Activated naive CD4-positive, alpha-beta T cell treated with anti-CD3 and anti-CD28 coated beads, Interleukin-2, amount 50 U/mL, for 16 hours (primary cell): Measurements from ENCODE around the gene APOH.

ENCODE experiments used
- DNase-seq: peaks from one replicate; pipeline ENCODE4 v3.0.0-alpha.2; 2020

Gene APOH

DNA sequence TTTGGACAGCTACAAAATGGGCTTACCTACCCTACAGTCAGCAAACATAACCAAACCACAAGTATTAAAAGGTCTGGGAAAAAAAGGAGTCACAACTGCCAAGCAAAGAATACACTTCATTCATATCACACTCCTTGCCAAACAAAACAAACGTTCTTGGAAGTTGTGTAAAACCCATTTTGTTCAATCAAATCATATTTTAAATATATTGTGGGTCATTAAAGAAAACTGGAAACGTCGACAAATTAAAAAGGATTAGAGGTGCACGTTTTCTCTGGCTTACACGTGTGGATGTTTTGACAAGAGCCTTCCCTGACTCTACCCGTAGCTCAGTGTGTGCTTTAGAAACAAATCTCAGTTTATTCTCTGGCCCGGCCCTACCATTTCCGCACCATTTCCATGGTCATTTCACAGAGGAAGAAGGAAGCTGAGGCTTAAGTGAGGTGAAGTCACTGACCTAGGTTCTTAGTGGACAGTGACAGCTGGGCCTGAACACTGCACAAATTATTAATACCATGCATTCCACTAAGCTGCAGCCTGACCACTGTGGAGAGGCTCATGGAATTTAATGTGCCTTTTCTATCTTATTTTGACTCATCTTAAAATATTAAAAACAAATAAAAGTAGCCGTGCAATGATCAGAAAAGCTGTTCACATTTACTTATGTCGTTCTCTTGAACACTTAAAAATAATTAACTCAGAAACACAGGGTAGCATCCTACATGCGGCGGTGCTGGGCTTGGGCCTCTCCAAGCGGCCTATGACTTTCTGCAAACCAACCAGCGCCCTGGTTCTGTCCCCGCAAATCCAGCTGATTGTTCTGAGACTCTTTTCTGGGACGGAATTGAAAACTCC lies 38.2 kb downstream of the APOH start:
- no peak for DNase-seq

DNA sequence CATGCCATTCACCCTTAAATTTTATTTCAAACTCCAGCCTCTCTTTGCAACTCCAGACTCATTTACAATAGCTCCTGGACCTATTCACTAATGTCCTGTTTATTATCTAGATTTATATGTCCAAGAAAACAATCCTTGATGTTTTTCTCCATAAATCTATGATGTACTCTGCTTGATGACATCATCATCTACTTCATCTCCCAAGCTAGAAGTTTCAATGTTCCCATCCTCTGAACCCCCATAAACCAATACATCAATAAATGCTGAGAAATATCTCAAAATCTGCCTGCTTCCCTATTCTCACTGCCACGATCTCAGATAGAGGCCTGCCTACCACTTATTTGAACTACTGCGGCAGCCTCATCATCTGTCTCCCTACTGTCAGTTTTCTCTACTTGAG lies 41.5 kb downstream of the APOH start:
- no peak for DNase-seq

DNA sequence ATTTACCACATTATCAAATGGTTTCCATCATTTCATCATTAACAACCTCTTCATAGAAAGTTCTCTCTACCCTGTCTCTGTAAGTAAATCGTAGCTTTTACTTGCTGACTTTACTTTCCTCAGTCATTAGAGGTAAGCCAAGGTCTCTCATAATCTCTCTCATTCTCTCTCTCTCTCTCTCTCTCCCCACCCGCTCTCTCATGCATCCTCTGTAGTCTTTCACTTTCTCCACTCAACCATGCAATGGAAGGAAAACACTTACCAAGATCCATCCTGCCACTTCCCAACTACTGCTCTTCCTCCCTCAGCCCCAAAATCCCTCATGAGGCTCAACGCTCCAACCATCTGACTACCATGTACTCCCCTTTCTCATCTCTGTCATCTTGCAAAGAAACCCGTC lies 43.4 kb downstream of the APOH start:
- DNase-seq: no peak

DNA sequence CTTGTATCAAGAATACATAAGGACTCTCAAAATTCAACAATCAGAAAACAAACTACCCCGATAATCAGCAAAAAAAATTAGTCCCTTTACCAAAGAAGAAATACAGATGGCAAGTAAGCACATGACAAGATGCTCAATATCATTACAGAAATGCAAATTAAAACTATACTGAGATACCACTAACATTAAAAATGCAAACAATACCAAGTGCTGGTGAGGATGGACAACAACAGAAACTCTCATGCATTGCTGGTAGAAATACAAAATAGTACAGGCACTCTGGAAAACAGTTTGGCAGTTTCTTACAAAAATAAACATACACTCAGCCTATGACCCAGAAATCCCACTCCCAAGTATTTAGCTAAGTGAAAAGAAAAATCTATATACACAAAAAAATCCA lies 44.8 kb downstream of the APOH start:
- DNase-seq: no peak

DNA sequence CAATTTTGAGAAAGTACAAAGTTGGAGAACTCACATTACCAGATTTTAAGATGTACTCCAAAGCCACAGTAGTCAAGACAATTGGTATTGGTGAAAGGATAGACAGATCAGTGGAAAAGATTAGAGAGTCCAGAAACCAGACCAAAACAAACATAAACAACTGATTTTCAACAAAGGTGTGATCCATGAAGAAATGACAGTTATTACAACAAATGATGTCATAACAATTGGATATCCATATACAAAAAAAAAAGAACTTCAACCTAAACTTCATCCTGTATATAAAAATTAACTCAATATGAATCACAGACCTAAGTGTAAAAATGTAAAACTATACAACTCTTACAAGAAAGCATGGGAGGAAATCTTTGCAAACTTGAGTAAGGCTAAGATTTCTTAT lies 45.7 kb downstream of the APOH start:
- DNase-seq: no peak

GRCh38 chr17:66178642-66179041 lies 50.6 kb downstream of the APOH start:
- no peak for DNase-seq

GRCh38 chr17:66177048-66177447 lies 52.2 kb downstream of the APOH start:
- no peak for DNase-seq

- DNase-seq: no peak
These were observed 53.3 kb downstream of the APOH start for GRCh38 chr17:66175892-66176291.

DNA sequence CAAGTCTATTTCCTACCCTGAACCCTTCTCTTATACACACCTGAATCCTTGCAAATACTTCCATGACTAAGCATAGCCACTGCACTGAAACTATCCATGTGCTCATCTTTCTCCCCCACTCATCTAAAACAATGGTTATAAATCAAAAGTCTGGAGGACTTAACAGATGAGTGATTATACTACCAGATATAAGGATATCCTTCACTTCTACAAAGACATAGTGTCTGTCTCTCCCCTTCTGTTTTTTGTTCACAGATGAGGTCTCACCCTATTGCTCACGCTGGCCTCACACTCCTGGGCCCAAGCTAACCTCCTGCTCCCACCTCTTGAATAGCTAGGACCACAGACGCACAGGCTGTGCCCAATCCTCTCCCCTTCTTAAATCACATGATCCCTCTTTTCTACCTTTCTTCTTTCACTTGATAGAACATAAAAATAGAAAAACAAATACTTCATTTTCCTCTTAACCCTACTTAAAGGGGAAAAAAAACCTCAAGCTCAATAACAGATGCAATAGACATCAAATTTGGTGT lies 56.5 kb downstream of the APOH start:
- DNase-seq: no peak

DNA sequence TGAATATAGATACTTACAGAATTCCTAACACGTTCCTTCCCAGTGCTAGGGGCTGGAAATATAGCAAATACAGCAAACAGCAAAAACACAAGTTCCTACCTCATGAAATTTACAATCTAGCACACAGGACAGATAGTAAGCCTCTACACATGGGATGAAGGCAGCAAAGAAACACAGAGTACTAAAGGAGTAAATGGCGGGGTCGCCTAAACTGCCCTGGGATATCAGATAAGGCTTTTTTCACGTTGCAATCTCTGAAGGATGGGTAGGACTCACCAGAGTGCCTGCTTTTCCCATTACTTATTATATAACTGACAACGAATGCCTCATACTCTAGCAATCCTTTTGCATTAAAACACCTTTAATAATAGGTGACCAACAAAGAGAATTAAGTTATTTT lies 57.1 kb downstream of the APOH start:
- DNase-seq: no peak

- DNase-seq: no peak
These were observed 57.5 kb downstream of the APOH start for GRCh38 chr17:66171692-66172091.

DNA sequence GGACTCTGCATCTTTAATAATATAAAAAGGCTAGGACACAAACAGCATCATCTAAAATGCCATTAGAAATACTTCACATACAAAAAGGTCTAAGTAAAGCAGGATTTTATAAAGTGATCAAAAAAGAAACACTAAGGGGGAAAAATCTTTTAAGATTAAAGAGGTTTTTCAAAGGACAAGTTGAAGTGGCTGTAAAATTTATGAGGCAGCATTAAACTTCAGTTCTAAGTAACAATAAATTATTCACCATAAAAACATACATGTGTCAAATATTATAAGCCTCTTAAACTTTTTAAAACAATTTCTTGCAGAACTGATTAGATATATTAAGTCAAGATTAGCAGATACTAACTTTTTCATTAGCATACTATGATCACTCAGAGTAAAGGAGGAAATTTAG lies 58.0 kb downstream of the APOH start:
- DNase-seq: no peak

DNA sequence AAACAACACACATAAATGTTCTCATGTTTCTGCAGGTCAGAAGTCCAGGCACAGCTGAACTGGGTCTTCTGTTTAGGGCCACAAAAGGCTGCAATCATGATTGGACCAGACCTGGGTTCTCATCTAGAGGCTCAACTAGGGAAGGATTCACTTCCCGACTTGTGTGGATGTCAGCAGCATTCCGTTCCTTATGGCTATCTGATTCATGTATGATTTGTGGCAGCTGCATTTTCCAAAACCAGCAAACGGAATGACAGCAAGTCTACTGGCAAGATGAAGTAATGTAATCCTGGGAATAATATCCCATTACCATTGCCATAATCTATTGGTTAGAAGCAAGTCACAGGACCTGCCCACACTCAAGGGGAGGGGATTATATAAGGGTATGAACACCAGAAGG lies 59.4 kb downstream of the APOH start:
- DNase-seq: no peak

- DNase-seq: no peak
These were observed 61.9 kb downstream of the APOH start for GRCh38 chr17:66167189-66167815.

GRCh38 chr17:66165537-66166123 lies 63.6 kb downstream of the APOH start:
- DNase-seq: no peak
